Suprapubic skin (tissue), 4 donors: Measurements from ENCODE around the gene COL4A5. TPM values are rescaled to one million over a fixed set of nuclear protein-coding genes. Genes with fewer than 3 reads are reported as not detected.

Experiments
- DNase-seq, 2 donors: peaks; one replicate each; pipeline ENCODE4 v3.0.0-alpha.2; 2019; ENCODE audit warnings: low spot score in 2 of 2
- H3K27ac ChIP-seq: fragments of 200-600 bp; sonication (generic); one replicate; pipeline ENCODE4 v1.5.1; 2019
- H3K27me3 ChIP-seq: fragments of 200-600 bp; sonication (generic); one replicate; pipeline ENCODE4 v1.5.1; 2019
- H3K36me3 ChIP-seq: fragments of 200-600 bp; sonication (generic); one replicate; pipeline ENCODE4 v1.5.1; 2019
- H3K4me1 ChIP-seq: fragments of 200-600 bp; sonication (generic); one replicate; pipeline ENCODE4 v1.5.1; 2019
- H3K4me3 ChIP-seq: fragments of 200-600 bp; sonication (generic); one replicate; pipeline ENCODE4 v1.5.1; 2019; ENCODE audit warnings: mild to moderate bottlenecking
- H3K9me3 ChIP-seq: fragments of 200-600 bp; sonication (generic); one replicate; pipeline ENCODE4 v1.5.1; 2019
- EP300 ChIP-seq: sonication (generic); formaldehyde crosslinking; IDR thresholded peaks from one replicate; pipeline ENCODE4 v1.6.1; 2017; ENCODE audit warnings: antibody characterized with exemption
- POLR2A ChIP-seq, 2 donors: fragments of 450-650 bp; IDR thresholded peaks; one replicate each; pipeline ENCODE4 v1.6.1; 2017; ENCODE audit warnings: antibody characterized with exemption in 2 of 2, mild to moderate bottlenecking in 2 of 2, moderate library complexity in 2 of 2
- POLR2AphosphoS5 ChIP-seq, 3 donors: sonication (generic); formaldehyde crosslinking; IDR thresholded peaks; one replicate each; pipeline ENCODE4 v1.6.1; 2017; ENCODE audit warnings: antibody characterized with exemption in 3 of 3
- WGBS: methylation state at CpG from one replicate; pipeline ENCODE4 v1.1.5; 2018; 5-methylcytosine and 5-hydroxymethylcytosine counted together
- total RNA-seq, 4 donors: library from RNA; depleted of rRNA; stranded (reverse); fragments of >200 nt; gene quantifications; one replicate each; pipeline ENCODE4 v1.1.0, GENCODE V29; 2016
- TF ChIP-seq, protein P1 (sequence below), 2 donors: fragments of 200-600 bp in 1 of 2; fragments of 450-650 bp in 1 of 2; sonication (generic) in 1 of 2; IDR thresholded peaks; one replicate each; pipeline ENCODE4 v1.5.1; 2016 to 2019; ENCODE audit warnings: antibody characterized with exemption in 2 of 2, mild to moderate bottlenecking in 1 of 2, moderate library complexity in 1 of 2

The COL4A5 gene
- total RNA-seq, 4 donors from 2014 or later, result 52.3 to 151 (median 60.2) TPM

DNA sequence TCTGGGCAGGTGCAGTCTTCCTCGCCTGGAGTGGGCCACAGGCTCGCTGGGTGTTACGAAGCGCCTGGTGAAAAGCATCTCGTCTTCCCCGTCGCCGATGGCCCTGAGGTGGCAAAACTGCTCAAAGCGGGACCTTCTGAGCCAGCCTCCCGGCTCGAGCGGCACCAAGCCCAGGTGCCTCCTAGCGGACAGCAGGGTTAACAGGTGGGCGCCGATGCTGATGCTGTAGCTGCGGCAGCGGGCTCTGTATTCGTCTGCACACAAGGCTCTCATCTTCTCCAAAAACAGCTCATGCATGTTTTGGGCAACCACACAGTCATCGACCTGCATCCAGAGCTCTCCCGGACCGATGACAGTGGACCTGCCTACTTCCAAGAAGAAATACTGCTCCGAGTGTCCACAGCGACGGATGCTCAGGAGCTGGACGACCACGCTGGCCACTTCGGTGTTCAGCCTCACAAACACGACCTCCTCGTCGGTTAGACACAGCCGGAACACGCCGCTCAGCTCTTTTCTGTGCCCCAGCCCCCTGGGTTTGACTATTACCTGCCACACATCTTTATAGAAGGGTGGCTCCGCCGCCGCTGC is 295.5 kb downstream of the COL4A5 start:
- no peak for DNase-seq
- H3K36me3 ChIP-seq, result no peaks in the 10 kb centered on the region
- peaks cover 16% of the 10 kb centered on the region for H3K4me1 ChIP-seq
- peak overlapping the region; percentile 49 for H3K4me3 ChIP-seq
- peaks cover 84% of the 10 kb centered on the region for H3K27me3 ChIP-seq
- TF ChIP-seq POLR2AphosphoS5 (IDR thresholded peaks at IDR 0.05), result no peak
- TF ChIP-seq, protein P1, sequence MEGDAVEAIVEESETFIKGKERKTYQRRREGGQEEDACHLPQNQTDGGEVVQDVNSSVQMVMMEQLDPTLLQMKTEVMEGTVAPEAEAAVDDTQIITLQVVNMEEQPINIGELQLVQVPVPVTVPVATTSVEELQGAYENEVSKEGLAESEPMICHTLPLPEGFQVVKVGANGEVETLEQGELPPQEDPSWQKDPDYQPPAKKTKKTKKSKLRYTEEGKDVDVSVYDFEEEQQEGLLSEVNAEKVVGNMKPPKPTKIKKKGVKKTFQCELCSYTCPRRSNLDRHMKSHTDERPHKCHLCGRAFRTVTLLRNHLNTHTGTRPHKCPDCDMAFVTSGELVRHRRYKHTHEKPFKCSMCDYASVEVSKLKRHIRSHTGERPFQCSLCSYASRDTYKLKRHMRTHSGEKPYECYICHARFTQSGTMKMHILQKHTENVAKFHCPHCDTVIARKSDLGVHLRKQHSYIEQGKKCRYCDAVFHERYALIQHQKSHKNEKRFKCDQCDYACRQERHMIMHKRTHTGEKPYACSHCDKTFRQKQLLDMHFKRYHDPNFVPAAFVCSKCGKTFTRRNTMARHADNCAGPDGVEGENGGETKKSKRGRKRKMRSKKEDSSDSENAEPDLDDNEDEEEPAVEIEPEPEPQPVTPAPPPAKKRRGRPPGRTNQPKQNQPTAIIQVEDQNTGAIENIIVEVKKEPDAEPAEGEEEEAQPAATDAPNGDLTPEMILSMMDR (IDR thresholded peaks at IDR 0.05), result no peak
- TF ChIP-seq POLR2A (IDR thresholded peaks at IDR 0.05), result no peak
- no peak for TF ChIP-seq EP300
- no peak overlapping the region for H3K27ac ChIP-seq
- no peaks in the 10 kb centered on the region for H3K9me3 ChIP-seq
- WGBS, result 34% methylated on average over 19 of the region's 36 CpGs

GRCh38 chrX:108735679-108736508 is 296.3 kb downstream of the COL4A5 start:
- Histone ChIP-seq H3K36me3 (no peaks in the 10 kb centered on the region), H3K4me3 (peak overlapping the region; percentile 49), H3K27me3 (peaks cover 81% of the 10 kb centered on the region), H3K27ac (no peak overlapping the region), H3K4me1 (peaks cover 16% of the 10 kb centered on the region), H3K9me3 (no peaks in the 10 kb centered on the region)
- TF ChIP-seq POLR2A (IDR thresholded peaks at IDR 0.05) (no peak), EP300 (no peak), POLR2AphosphoS5 (IDR thresholded peaks at IDR 0.05) (no peak)
- TF ChIP-seq, protein P1 (IDR thresholded peaks at IDR 0.05), result no peak
- WGBS, result 41% methylated on average over 45 of the region's 82 CpGs
- DNase-seq, result no peak

GRCh38 chrX:108736509-108737479 is 297.2 kb downstream of the COL4A5 start, which contains the start of gene IRS4:
Gene IRS4 (minus strand): TSS chrX:108736563.
- TF ChIP-seq POLR2A (IDR thresholded peaks at IDR 0.05) (no peak), EP300 (no peak), POLR2AphosphoS5 (IDR thresholded peaks at IDR 0.05) (no peak)
- TF ChIP-seq, protein P1 (IDR thresholded peaks at IDR 0.05), result no peak
- peak within 1 kb of the TSS; percentile 49 for H3K4me3 ChIP-seq
- no peaks in the 10 kb centered on the region for H3K9me3 ChIP-seq
- WGBS, result 30% methylated on average over 52 of the region's 62 CpGs
- peaks cover 75% of the 10 kb centered on the region for H3K27me3 ChIP-seq
- H3K27ac ChIP-seq, result no peak within 1 kb of the TSS
- peaks cover 16% of the 10 kb centered on the region for H3K4me1 ChIP-seq
- no peaks in the 10 kb centered on the region for H3K36me3 ChIP-seq
- DNase-seq, result no peak

- Histone ChIP-seq H3K4me3 (no peak overlapping the region), H3K27me3 (peaks cover 67% of the 10 kb centered on the region)
- 52% methylated on average over 5 of the region's 5 CpGs for WGBS
Observed at GRCh38 chrX:108737754-108738153, 298.1 kb downstream of the COL4A5 start.

More at GRCh38 chrX:108737754-108738153, 298.1 kb downstream of the COL4A5 start:
- Histone ChIP-seq H3K9me3 (no peaks in the 10 kb centered on the region), H3K4me1 (peaks cover 16% of the 10 kb centered on the region), H3K36me3 (no peaks in the 10 kb centered on the region), H3K27ac (no peak overlapping the region)
- DNase-seq, result no peak
- no peak for TF ChIP-seq POLR2AphosphoS5 (IDR thresholded peaks at IDR 0.05)
- TF ChIP-seq, protein P1 (IDR thresholded peaks at IDR 0.05), result no peak
- no peak for TF ChIP-seq EP300
- no peak for TF ChIP-seq POLR2A (IDR thresholded peaks at IDR 0.05)
